HG03064 (cell line): ENCODE results near the gene MOCS3.

Source experiments
- ATAC-seq: cut with Tn5 transposase; IDR thresholded peaks from one replicate; pipeline ENCODE4 v1.9.1; 2021; ENCODE audit warnings: low read depth; ENCODE audit not compliant: unreplicated experiment

MOCS3 gene

GRCh38 chr20:51008718-51009117, 50.1 kb downstream of the MOCS3 start:
- no peak for ATAC-seq

DNA sequence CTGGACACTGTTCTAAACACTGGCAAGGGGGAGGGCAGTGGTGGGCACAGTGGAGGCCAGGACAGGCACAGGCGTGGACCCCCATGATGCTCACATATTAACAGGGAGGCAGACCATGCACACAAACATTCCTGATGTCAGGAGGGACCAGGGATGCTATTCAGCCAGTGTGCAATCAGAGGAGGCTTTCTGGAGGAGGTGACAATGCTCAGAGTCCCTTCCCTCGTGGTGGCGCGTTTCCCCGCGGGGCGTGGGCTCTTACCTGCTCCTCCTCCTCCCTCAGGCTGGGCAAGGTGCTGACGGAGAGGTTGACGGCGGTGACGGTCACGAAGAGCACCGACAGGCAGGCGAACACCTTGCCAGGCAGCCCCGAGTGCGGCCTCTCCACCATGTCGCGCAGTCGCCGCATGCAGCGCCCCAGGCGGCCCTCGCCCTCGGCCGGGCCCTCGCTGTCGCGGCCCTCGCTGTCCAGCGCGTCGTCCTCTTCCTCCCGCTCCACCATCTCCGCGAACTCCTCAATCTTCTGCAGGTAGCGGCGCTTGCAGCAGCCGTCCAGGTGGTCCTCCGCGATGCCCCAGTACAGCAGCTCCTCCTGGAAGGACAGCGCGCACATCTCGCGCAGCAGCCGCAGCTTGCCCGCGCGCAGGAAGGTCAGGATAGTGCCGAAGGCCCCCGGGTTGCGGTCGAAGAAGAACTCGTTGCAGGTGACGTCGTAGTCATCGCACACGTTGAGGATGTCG, 50.9 kb downstream of the MOCS3 start:
- no peak for ATAC-seq

- ATAC-seq = no peak
These were observed 51.4 kb downstream of the MOCS3 start for GRCh38 chr20:51010043-51010365.

GRCh38 chr20:51010932-51011331, 52.3 kb downstream of the MOCS3 start:
- no peak for ATAC-seq

GRCh38 chr20:51011479-51011878, 52.9 kb downstream of the MOCS3 start:
- ATAC-seq = no peak

GRCh38 chr20:51012357-51012756, 53.7 kb downstream of the MOCS3 start:
- ATAC-seq = no peak
